MM.1S (cell line): ENCODE results near the gene BICD1.

Source experiments
- DNase-seq: peaks from one replicate; pipeline ENCODE4 v3.0.0-alpha.2; 2015
- H2AFZ ChIP-seq: fragments of 300-600 bp; sonication (generic); 2 replicates; pipeline ENCODE4 v1.6.0; 2016; ENCODE audit warnings: antibody characterized with exemption, low read length
- H3F3A ChIP-seq: fragments of 300-600 bp; sonication (generic); 2 replicates; pipeline ENCODE4 v1.6.1; 2016; ENCODE audit warnings: mild to moderate bottlenecking, antibody characterized with exemption, low read length, moderate library complexity, mixed read lengths; ENCODE audit not compliant: insufficient read depth
- H3K27ac ChIP-seq: fragments of 300-600 bp; sonication (generic); 2 replicates; pipeline ENCODE4 v1.5.1; 2016; ENCODE audit warnings: mild to moderate bottlenecking, low read length
- H3K27me3 ChIP-seq: fragments of 300-600 bp; sonication (generic); replicated peaks from 2 replicates; pipeline ENCODE4 v1.6.0; 2016; ENCODE audit warnings: low read length; ENCODE audit not compliant: insufficient read depth
- H3K36me3 ChIP-seq: fragments of 300-600 bp; sonication (generic); replicated peaks from 2 replicates; pipeline ENCODE4 v1.6.1; 2016; ENCODE audit warnings: mild to moderate bottlenecking, low read length, mixed read lengths; ENCODE audit not compliant: insufficient read depth
- H3K4me1 ChIP-seq: fragments of 300-600 bp; sonication (generic); 2 replicates; pipeline ENCODE4 v1.6.1; 2016; ENCODE audit warnings: low read length, mixed read lengths
- H3K4me2 ChIP-seq: fragments of 300-600 bp; sonication (generic); 2 replicates; pipeline ENCODE4 v1.6.0; 2016; ENCODE audit warnings: low read depth, low read length
- H3K4me3 ChIP-seq: fragments of 300-600 bp; sonication (generic); 2 replicates; pipeline ENCODE4 v1.5.1; 2016; ENCODE audit warnings: low read length, mixed read lengths
- H3K79me2 ChIP-seq: fragments of 300-600 bp; sonication (generic); 2 replicates; pipeline ENCODE4 v1.6.1; 2016; ENCODE audit warnings: mixed run types, low read length, mixed read lengths
- H3K9ac ChIP-seq: fragments of 300-600 bp; sonication (generic); 2 replicates; pipeline ENCODE4 v1.6.1; 2016; ENCODE audit warnings: low read length, mixed read lengths
- H3K9me2 ChIP-seq: fragments of 300-600 bp; sonication (generic); replicated peaks from 2 replicates; pipeline ENCODE4 v1.6.1; 2016; ENCODE audit warnings: mild to moderate bottlenecking, low read length, mixed read lengths; ENCODE audit not compliant: insufficient read depth
- H3K9me3 ChIP-seq: fragments of 300-600 bp; sonication (generic); replicated peaks from 2 replicates; pipeline ENCODE4 v1.6.1; 2016; ENCODE audit warnings: mild to moderate bottlenecking, low read length, mixed read lengths; ENCODE audit not compliant: insufficient read depth
- H4K20me1 ChIP-seq: fragments of 300-600 bp; sonication (generic); 2 replicates; pipeline ENCODE4 v1.6.1; 2016; ENCODE audit warnings: mild to moderate bottlenecking, low read length, moderate library complexity, mixed read lengths; ENCODE audit not compliant: insufficient read depth
- EZH2 ChIP-seq: fragments of 300-600 bp; sonication (generic); optimal IDR thresholded peaks from 2 replicates; pipeline ENCODE3; 2017; ENCODE audit warnings: low read depth, mild to moderate bottlenecking, antibody characterized with exemption, low read length, mixed read lengths
- EZH2phosphoT487 ChIP-seq: fragments of 300-600 bp; sonication (generic); IDR thresholded peaks from 2 replicates; pipeline ENCODE4 v1.6.1; 2018; ENCODE audit warnings: antibody characterized with exemption, low read length
- TF ChIP-seq, protein P1 (sequence below): fragments of 300-600 bp; sonication (generic); IDR thresholded peaks from 2 replicates; pipeline ENCODE4 v1.5.1; 2016; ENCODE audit warnings: antibody characterized with exemption, low read length, mixed read lengths

BICD1 gene

DNA sequence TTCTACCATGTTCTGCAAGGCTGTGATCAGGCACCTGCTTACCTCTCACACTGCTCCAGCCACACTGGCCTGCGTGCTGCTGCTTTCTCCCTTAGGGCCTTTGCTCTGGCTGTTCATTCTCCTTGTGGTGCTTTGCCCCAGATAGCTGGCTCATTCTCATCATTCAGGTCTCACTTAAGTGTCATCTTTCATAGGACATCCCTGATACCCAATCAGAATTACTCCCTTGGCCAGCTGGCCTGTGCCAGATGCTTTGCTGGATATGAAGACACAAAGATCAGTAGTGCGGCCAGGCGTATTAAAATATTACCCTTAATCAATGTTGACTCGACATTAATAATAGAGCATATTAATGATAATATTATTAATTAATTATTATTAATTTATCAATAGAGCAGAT lies 148.9 kb downstream of the BICD1 start:
- H3K9ac ChIP-seq, result no peak overlapping the region
- no peak for DNase-seq
- H3K9me2 ChIP-seq, result no peaks in the 10 kb centered on the region
- no peak overlapping the region for H3K4me3 ChIP-seq
- H3F3A ChIP-seq, result 0 out of 2 replicates have a peak, but pooled peaks cover 6% of the 10 kb centered on the region
- no peak overlapping the region for H3K27ac ChIP-seq
- H3K36me3 ChIP-seq, result no peaks in the 10 kb centered on the region
- H3K9me3 ChIP-seq, result no peaks in the 10 kb centered on the region
- H3K4me2 ChIP-seq, result no peak overlapping the region
- no peak overlapping the region for H2AFZ ChIP-seq
- no peaks in the 10 kb centered on the region for H4K20me1 ChIP-seq
- no peak for TF ChIP-seq EZH2
- TF ChIP-seq, protein P1, sequence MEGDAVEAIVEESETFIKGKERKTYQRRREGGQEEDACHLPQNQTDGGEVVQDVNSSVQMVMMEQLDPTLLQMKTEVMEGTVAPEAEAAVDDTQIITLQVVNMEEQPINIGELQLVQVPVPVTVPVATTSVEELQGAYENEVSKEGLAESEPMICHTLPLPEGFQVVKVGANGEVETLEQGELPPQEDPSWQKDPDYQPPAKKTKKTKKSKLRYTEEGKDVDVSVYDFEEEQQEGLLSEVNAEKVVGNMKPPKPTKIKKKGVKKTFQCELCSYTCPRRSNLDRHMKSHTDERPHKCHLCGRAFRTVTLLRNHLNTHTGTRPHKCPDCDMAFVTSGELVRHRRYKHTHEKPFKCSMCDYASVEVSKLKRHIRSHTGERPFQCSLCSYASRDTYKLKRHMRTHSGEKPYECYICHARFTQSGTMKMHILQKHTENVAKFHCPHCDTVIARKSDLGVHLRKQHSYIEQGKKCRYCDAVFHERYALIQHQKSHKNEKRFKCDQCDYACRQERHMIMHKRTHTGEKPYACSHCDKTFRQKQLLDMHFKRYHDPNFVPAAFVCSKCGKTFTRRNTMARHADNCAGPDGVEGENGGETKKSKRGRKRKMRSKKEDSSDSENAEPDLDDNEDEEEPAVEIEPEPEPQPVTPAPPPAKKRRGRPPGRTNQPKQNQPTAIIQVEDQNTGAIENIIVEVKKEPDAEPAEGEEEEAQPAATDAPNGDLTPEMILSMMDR, result no peak
- no peak for TF ChIP-seq EZH2phosphoT487
- no peaks in the 10 kb centered on the region for H3K27me3 ChIP-seq
- no peaks in the 10 kb centered on the region for H3K79me2 ChIP-seq
- peaks cover 17% of the 10 kb centered on the region for H3K4me1 ChIP-seq

DNA sequence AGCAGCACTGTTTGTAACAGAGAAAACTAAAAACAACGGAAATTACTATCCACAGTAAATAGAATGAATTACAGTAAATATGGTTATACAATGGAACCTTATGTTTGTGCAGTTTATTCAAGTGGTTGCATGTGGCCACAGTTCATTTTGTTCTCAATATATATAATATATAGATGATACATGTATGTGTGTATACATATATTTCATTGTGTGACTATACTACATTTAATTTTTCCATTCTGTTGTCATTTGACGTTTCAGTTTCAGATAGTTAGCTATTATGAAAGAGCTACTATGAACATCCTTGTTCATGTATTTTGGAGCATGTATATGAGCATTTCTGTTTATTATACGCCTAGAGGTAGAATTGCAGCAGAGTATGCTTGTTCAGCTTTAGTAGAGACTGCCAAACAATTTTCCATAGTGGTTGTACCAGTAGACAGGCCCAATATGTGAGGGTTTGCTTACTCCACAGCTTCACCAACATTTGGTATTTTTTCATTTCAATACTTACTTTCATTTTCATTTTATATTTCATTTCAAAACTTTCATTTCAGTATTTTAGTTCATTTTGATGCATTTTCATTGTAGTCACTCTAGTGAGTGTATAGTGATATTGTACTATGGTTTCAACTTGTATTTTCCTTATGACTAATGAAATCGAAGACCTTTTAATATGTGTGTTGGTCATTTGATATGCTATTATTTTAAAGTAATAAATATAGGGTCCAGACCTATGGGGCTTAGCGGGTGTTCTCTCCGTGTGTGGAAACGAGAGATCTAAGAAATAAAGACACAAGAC lies 151.2 kb downstream of the BICD1 start:
- DNase-seq, result no peak
- no peak overlapping the region for H3K9ac ChIP-seq
- no peaks in the 10 kb centered on the region for H3K9me2 ChIP-seq
- no peaks in the 10 kb centered on the region for H4K20me1 ChIP-seq
- H3F3A ChIP-seq, result no peaks in the 10 kb centered on the region
- no peaks in the 10 kb centered on the region for H3K27me3 ChIP-seq
- no peak overlapping the region for H3K27ac ChIP-seq
- H3K4me1 ChIP-seq, result peaks cover 12% of the 10 kb centered on the region
- H3K79me2 ChIP-seq, result no peaks in the 10 kb centered on the region
- H3K36me3 ChIP-seq, result no peaks in the 10 kb centered on the region
- H3K4me2 ChIP-seq, result no peak overlapping the region
- no peak overlapping the region for H3K4me3 ChIP-seq
- no peak overlapping the region for H2AFZ ChIP-seq
- TF ChIP-seq, protein P1, result no peak
- TF ChIP-seq EZH2phosphoT487, result no peak
- TF ChIP-seq EZH2, result no peak
- H3K9me3 ChIP-seq, result no peaks in the 10 kb centered on the region

DNA sequence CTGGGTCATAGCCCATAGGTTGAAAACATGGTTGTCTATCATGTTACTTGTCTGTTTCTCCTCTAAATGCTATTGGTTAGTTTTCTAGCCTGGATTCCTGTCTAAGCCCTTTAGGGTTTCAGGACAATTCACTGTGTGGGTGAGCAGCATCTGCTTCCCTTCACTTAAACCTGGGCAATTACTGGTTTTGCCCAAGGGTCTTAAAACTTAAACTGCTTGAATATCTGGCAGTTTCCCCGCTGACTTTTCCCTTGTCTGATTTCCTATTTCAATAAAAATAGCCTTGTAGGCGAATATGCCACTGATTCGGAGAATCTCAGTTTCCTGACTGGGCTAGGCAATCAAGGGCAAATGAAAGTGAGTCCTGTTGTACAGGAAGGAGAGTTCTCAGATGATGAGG lies 154.0 kb downstream of the BICD1 start:
- H2AFZ ChIP-seq, result no peak overlapping the region
- no peaks in the 10 kb centered on the region for H3K79me2 ChIP-seq
- no peak overlapping the region for H3K4me3 ChIP-seq
- peaks cover 22% of the 10 kb centered on the region for H3K4me1 ChIP-seq
- no peak overlapping the region for H3K4me2 ChIP-seq
- no peaks in the 10 kb centered on the region for H3K27me3 ChIP-seq
- TF ChIP-seq, protein P1, result no peak
- no peak for TF ChIP-seq EZH2
- TF ChIP-seq EZH2phosphoT487, result no peak
- no peaks in the 10 kb centered on the region for H4K20me1 ChIP-seq
- no peak overlapping the region for H3K9ac ChIP-seq
- peaks cover 11% of the 10 kb centered on the region for H3F3A ChIP-seq
- H3K27ac ChIP-seq, result no peak overlapping the region
- no peaks in the 10 kb centered on the region for H3K9me3 ChIP-seq
- DNase-seq, result no peak
- no peaks in the 10 kb centered on the region for H3K9me2 ChIP-seq
- no peaks in the 10 kb centered on the region for H3K36me3 ChIP-seq
